ENCODE data around the gene OVOL1.

Gene OVOL1

GRCh38 chr11:65843811-65844210 is 56.9 kb downstream of the OVOL1 start:
- Histone ChIP-seq H3K79me1 (replicated peaks; ENCODE audit: low read length, poor library complexity, severe bottlenecking) (no peaks in the 10 kb centered on the region), H3K9ac (ENCODE audit: low read length) (no peak overlapping the region), H2BK120ac (ENCODE audit: low read depth, low read length) (no peak overlapping the region), H3K27ac (ENCODE audit: low read length, poor library complexity, severe bottlenecking) (no peak overlapping the region), H4K91ac (ENCODE audit: low read length) (no peak overlapping the region), H3K4me1 (ENCODE audit: control insufficient read depth, insufficient read depth, low read depth, low read length) (no peaks in the 10 kb centered on the region), H2BK15ac (ENCODE audit: low read depth, poor library complexity, severe bottlenecking) (no peak overlapping the region), H3K9me3 (ENCODE audit: control insufficient read depth, low read length) (no peaks in the 10 kb centered on the region), H3K14ac (ENCODE audit: low read length in 2 of 2) (no peak overlapping the region), H3K27me3 (ENCODE audit: control insufficient read depth in 1 of 2, insufficient read depth in 1 of 2, low read length in 2 of 2) (no peaks in the 10 kb centered on the region), H4K8ac (ENCODE audit: low read length) (no peak overlapping the region), H2AK5ac (ENCODE audit: low read length, severe bottlenecking) (no peak overlapping the region), H3K23ac (ENCODE audit: low read length in 2 of 2) (no peak overlapping the region), H2AFZ (ENCODE audit: low read depth, low read length) (no peak overlapping the region), H3K36me3 (ENCODE audit: control insufficient read depth in 1 of 2, insufficient read depth in 2 of 2, low read depth in 1 of 2, low read length in 2 of 2) (no peaks in the 10 kb centered on the region), H3K4me3 (ENCODE audit: insufficient read depth in 1 of 2, low read depth in 1 of 2, low read length in 2 of 2) (no peak overlapping the region), H2BK5ac (ENCODE audit: low read depth, low read length, poor library complexity, severe bottlenecking) (no peak overlapping the region), H3K4ac (ENCODE audit: low read depth in 1 of 2, low read length in 2 of 2) (no peak overlapping the region), H2BK12ac (ENCODE audit: low read length in 2 of 2) (no peak overlapping the region), H3K18ac (ENCODE audit: low read depth in 1 of 2, low read length in 2 of 2) (no peak overlapping the region), H3K4me2 (ENCODE audit: low read length, poor library complexity, severe bottlenecking) (no peak overlapping the region)
- DNase-seq, result no peak
- WGBS, result 100% methylated on average over 2 of the region's 3 CpGs

- no peaks in the 10 kb centered on the region for H3K79me1 ChIP-seq (replicated peaks; ENCODE audit: low read length, poor library complexity, severe bottlenecking)
- H3K4ac ChIP-seq (ENCODE audit: low read depth in 1 of 2, low read length in 2 of 2), result no peak overlapping the region
- H3K27me3 ChIP-seq (ENCODE audit: control insufficient read depth in 1 of 2, insufficient read depth in 1 of 2, low read length in 2 of 2), result no peaks in the 10 kb centered on the region
These were observed 57.5 kb downstream of the OVOL1 start for GRCh38 chr11:65844231-65844872.

More at GRCh38 chr11:65844231-65844872, 57.5 kb downstream of the OVOL1 start:
- Histone ChIP-seq H4K91ac (ENCODE audit: low read length) (no peak overlapping the region), H3K9ac (ENCODE audit: low read length) (no peak overlapping the region), H3K4me2 (ENCODE audit: low read length, poor library complexity, severe bottlenecking) (no peak overlapping the region), H3K14ac (ENCODE audit: low read length in 2 of 2) (no peak overlapping the region), H3K4me1 (ENCODE audit: control insufficient read depth, insufficient read depth, low read depth, low read length) (no peaks in the 10 kb centered on the region), H3K23ac (ENCODE audit: low read length in 2 of 2) (no peak overlapping the region), H3K9me3 (ENCODE audit: control insufficient read depth, low read length) (no peaks in the 10 kb centered on the region), H3K27ac (ENCODE audit: low read length, poor library complexity, severe bottlenecking) (no peak overlapping the region), H2BK12ac (ENCODE audit: low read length in 2 of 2) (no peak overlapping the region), H2BK5ac (ENCODE audit: low read depth, low read length, poor library complexity, severe bottlenecking) (no peak overlapping the region), H4K8ac (ENCODE audit: low read length) (no peak overlapping the region), H3K4me3 (ENCODE audit: insufficient read depth in 1 of 2, low read depth in 1 of 2, low read length in 2 of 2) (no peak overlapping the region), H3K36me3 (ENCODE audit: control insufficient read depth in 1 of 2, insufficient read depth in 2 of 2, low read depth in 1 of 2, low read length in 2 of 2) (no peaks in the 10 kb centered on the region), H2BK120ac (ENCODE audit: low read depth, low read length) (no peak overlapping the region), H2BK15ac (ENCODE audit: low read depth, poor library complexity, severe bottlenecking) (no peak overlapping the region), H3K18ac (ENCODE audit: low read depth in 1 of 2, low read length in 2 of 2) (no peak overlapping the region), H2AFZ (ENCODE audit: low read depth, low read length) (no peak overlapping the region), H2AK5ac (ENCODE audit: low read length, severe bottlenecking) (no peak overlapping the region)
- no peak for DNase-seq
- 92% methylated on average over 8 of the region's 10 CpGs for WGBS
